Mononuclear cell (primary cell): ENCODE data around the gene LPCAT2. TPM values are rescaled to one million over a fixed set of nuclear protein-coding genes. Genes with fewer than 3 reads are reported as not detected.

Source experiments
- H3K27me3 ChIP-seq: 2 replicates; pipeline ENCODE4 v1.6.0; 2011; ENCODE audit warnings: low read length, control low read depth; ENCODE audit not compliant: insufficient read depth
- H3K4me1 ChIP-seq: 2 replicates; pipeline ENCODE4 v1.5.1; 2011; ENCODE audit warnings: mild to moderate bottlenecking, low read length, control low read depth; ENCODE audit not compliant: insufficient read depth
- H3K4me3 ChIP-seq: 2 replicates; pipeline ENCODE4 v1.5.1; 2011; ENCODE audit warnings: mild to moderate bottlenecking, low read length, moderate library complexity
- H3K9me3 ChIP-seq: 2 replicates; pipeline ENCODE4 v1.5.1; 2011; ENCODE audit warnings: low read depth, mild to moderate bottlenecking, control low read depth, low read length
- total RNA-seq: library from RNA; depleted of rRNA; stranded (reverse); fragments of >200 nt; gene quantifications from one replicate; pipeline ENCODE4 v1.2.3, GENCODE V29; 2012

LPCAT2 gene
- total RNA-seq, 1 donor: 13.0 TPM

DNA sequence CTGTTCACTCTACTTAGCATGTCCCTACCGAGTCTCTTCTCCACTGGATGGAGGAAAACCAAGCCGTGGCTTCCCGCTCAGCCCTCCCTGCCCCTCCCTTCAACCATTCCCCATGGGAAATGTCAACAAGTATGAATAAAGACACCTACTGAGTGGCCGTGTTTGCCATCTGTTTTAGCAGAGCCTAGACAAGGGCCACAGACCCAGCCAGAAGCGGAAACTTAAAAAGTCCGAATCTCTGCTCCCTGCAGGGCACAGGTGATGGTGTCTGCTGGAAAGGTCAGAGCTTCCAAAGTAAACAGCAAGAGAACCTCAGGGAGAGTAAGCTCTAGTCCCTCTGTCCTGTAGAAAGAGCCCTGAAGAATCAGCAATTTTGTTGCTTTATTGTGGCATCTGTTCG lies 2.8 kb upstream of the LPCAT2 start:
- no peaks in the 10 kb centered on the region for H3K9me3 ChIP-seq
- peaks cover 23% of the 10 kb centered on the region for H3K4me1 ChIP-seq
- no peak overlapping the region for H3K4me3 ChIP-seq
- peaks cover 4% of the 10 kb centered on the region for H3K27me3 ChIP-seq

DNA sequence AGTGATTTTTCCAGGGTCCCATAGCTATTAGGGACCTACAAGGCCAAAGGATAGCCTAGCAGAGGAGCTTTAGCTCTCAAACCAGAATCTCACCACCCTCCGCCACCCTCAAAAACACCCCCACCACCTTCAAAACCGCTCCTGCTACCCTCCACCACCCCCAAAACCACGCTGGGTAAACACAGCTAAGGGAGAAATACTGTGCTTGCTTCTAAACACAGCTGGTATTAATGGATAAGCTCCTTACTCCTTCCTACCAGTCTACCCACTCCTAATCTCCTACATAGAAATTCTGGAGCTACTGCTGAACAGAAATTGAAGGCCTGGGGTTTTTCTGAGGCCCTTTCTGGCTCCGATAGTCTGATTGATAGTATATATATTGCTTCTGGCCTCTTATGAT lies 2.2 kb upstream of the LPCAT2 start:
- Histone ChIP-seq H3K4me3 (no peak overlapping the region), H3K27me3 (peaks cover 4% of the 10 kb centered on the region), H3K9me3 (no peaks in the 10 kb centered on the region), H3K4me1 (peaks cover 23% of the 10 kb centered on the region)

DNA sequence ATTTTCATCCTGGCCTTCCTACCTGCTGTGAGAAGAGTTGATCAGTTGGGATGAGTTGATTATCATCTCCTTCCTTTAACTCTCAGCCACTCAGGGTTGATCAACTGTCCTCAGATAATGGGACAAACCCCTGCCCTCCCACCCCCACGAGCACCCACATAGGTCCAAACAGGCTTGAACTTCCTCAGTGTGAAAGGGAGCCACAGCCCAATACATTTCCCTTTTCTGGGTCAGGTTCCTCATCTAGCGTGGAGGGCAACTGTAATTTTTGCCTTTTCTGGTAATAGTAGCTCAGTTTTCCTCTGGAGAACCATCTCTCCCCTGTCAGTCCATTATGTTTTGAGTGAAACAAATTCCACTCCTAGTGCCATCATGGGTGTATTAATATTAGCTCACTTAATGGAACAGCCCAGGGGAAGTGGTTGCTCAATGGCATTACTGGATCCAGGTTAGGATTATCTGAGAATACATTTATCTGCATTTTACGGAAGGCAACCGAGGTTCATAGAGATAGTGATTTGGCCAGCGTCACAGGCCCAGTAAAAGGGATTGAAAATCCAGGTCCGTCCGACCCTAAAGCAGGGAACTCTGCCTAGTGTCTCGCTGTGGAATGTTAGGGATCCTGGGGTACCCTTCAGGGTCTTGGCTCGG lies 476 bp upstream of the LPCAT2 start:
- Histone ChIP-seq H3K9me3 (peaks cover 9% of the 10 kb centered on the region), H3K4me3 (peak overlapping the region; percentile 55), H3K4me1 (peaks cover 23% of the 10 kb centered on the region), H3K27me3 (peaks cover 8% of the 10 kb centered on the region)

DNA sequence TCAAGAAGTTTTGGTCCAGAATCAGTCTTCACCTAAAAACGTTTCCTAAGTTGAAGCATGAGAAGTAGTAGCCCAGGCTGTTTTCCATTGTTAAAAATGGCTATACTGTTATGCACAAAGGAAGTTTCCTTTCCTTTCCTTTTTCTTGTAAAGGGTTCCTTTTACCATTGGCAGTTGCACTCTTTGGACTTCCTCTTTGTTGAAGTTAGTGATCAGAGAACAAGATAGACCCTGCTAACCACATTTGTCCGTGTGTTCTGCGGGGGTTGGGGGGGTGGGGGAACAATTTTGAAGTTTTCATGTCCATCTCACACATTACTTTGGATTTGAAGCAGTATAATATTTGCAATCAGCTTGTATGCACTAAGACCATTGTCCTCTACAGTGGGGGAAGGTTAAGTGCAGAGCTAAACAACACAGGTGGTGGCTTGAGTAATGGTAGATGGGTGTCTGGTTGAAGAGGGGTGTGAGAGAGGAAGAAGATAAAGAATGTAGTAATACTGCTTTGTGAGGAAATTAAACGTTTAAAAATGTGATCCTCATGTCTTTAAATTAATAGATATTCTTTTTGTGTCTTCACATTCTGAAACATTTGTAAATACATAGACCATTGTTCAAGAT lies 1.4 kb downstream of the LPCAT2 start:
- Histone ChIP-seq H3K4me3 (peak overlapping the region; percentile 55), H3K4me1 (peaks cover 23% of the 10 kb centered on the region), H3K9me3 (peaks cover 9% of the 10 kb centered on the region), H3K27me3 (peaks cover 8% of the 10 kb centered on the region)

DNA sequence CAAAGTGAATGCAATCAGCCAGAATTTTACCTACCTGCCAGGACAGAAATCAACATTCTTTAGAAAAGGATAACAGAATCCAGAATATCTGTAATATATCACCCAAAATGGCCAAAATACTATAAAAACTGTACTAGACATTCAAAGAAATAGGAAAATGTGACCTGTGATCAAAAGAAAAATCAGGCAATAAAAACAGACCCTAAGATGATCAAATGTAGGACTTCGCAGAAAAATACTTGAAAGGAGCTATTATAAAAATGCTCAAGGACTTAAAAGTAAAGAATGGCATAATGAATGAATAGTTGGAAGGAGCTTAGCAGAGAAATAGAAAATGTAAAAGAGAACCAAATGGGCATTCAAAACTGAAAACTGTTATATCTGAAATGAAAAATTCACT lies 4.1 kb downstream of the LPCAT2 start:
- peaks cover 8% of the 10 kb centered on the region for H3K27me3 ChIP-seq
- peaks cover 9% of the 10 kb centered on the region for H3K9me3 ChIP-seq
- no peak overlapping the region for H3K4me3 ChIP-seq
- peaks cover 18% of the 10 kb centered on the region for H3K4me1 ChIP-seq

DNA sequence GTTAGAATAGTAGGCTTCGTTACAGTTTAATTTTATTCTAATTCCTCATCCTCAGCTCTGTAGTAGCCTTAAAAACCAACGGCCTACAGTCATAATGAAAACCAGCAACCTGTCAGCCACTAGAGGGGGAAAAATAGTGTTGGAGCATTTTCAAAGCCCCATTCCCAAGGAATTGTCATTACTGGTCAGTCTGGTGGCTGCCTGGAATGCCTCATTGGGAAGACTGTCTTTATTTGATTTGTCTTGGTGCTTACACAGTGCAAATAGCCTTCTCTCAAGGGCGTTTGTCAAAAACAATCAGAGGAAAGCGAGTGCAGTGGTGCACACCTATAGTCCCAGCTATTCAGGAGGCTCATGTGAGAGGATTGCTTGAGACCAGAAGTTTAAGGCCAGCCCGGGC lies 4.7 kb downstream of the LPCAT2 start:
- Histone ChIP-seq H3K4me1 (peaks cover 11% of the 10 kb centered on the region), H3K9me3 (peaks cover 9% of the 10 kb centered on the region), H3K4me3 (no peak overlapping the region), H3K27me3 (peaks cover 8% of the 10 kb centered on the region)

DNA sequence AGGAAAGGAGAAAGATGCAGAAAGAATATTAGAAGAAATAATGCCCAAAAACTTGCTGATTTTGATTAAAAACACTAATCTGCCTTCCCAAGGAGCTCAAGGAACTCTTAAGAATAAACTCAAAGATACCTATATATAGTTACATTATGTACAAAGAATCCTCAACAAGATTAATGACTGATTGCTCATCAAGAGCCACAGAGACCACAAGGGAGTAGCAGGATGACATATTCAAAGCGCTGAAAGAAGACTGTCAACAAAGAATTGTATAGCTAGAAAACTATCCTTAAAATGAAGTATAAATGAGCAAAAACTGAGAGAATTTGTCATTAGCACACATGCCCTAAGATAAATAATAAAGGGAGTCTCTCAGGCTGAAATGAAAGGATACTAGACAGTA lies 6.2 kb downstream of the LPCAT2 start:
- H3K27me3 ChIP-seq: peaks cover 5% of the 10 kb centered on the region
- peaks cover 9% of the 10 kb centered on the region for H3K9me3 ChIP-seq
- no peak overlapping the region for H3K4me3 ChIP-seq
- peaks cover 4% of the 10 kb centered on the region for H3K4me1 ChIP-seq

DNA sequence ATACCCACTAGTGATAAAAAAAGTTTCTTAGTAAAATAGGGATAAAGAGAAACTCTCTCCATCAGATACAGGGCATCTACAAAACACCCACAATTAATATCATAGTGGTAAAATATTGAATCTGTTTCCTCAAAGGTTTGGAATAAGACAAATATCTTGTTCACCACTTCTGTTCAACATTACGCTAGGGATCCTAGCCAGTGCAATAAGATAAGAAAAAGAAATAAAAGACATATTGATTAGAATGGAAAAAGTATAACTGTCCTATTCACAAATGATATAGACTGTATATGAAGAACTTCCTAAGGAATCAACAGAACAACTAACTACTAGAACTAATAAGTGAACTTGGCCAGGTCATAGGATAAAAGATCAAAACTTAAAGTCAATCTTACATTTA lies 12.9 kb downstream of the LPCAT2 start:
- H3K4me1 ChIP-seq: no peaks in the 10 kb centered on the region
- H3K4me3 ChIP-seq: no peak overlapping the region
- H3K9me3 ChIP-seq: peaks cover 17% of the 10 kb centered on the region
- no peaks in the 10 kb centered on the region for H3K27me3 ChIP-seq

DNA sequence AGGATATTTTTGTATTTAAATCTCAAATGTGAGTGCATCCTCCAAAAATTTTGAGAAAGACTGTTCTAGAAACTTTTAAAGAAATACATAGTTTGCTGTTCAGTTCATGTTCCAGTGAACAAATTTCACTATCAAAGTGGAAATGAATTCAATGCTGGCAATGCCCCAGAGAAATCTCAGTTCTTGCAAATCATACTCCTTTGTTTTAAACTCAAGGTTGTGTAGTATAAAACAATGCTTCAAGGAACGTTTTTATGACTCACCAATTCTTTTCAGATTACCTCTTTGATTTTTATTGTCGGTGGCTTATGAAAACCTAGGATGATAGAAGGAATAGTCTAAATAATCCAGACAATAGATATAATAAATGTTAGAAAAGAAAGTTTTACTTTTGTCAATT lies 17.6 kb downstream of the LPCAT2 start:
- H3K9me3 ChIP-seq: peaks cover 8% of the 10 kb centered on the region
- H3K4me1 ChIP-seq: no peaks in the 10 kb centered on the region
- no peaks in the 10 kb centered on the region for H3K27me3 ChIP-seq
- no peak overlapping the region for H3K4me3 ChIP-seq

DNA sequence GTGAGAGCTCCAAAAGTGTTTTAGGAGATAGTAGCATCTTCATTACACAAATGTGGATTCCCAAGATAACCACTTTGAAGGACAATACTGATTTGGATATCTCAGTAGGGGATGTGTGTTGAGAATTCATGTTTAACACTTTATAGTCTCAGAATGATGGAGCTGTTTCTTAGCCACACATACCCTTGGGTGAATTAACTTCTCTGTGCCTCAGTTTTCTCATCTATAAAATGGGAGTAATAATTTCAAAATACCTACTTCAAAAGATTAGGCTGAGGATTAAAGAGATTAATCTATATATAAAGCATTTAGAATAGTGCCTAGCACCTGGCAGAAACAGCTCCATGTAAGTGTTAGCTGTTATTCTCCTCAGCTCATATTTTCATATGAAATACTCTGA lies 19.0 kb downstream of the LPCAT2 start:
- H3K9me3 ChIP-seq: no peaks in the 10 kb centered on the region
- H3K4me3 ChIP-seq: no peak overlapping the region
- no peaks in the 10 kb centered on the region for H3K27me3 ChIP-seq
- no peaks in the 10 kb centered on the region for H3K4me1 ChIP-seq

DNA sequence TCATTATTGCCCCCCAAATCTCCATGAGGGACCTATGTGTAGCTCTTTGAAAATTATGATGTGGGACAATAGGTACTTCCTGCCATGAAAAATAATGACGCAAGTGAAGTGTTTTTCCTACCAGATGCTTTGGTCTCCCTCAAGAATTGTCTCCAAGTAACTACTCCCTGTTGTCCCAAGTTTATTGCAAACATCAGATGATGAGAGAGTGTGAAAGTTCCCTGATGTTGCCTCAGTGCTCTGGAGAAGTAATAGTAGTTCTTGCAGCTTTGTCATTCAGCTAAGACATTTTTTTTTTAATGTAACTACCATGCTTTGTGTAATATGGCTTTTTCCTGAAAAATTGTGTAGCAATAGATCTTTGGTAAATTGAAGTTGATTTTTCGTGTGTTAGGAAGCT lies 20.1 kb downstream of the LPCAT2 start:
- Histone ChIP-seq H3K9me3 (no peaks in the 10 kb centered on the region), H3K27me3 (no peaks in the 10 kb centered on the region), H3K4me1 (no peaks in the 10 kb centered on the region), H3K4me3 (no peak overlapping the region)

DNA sequence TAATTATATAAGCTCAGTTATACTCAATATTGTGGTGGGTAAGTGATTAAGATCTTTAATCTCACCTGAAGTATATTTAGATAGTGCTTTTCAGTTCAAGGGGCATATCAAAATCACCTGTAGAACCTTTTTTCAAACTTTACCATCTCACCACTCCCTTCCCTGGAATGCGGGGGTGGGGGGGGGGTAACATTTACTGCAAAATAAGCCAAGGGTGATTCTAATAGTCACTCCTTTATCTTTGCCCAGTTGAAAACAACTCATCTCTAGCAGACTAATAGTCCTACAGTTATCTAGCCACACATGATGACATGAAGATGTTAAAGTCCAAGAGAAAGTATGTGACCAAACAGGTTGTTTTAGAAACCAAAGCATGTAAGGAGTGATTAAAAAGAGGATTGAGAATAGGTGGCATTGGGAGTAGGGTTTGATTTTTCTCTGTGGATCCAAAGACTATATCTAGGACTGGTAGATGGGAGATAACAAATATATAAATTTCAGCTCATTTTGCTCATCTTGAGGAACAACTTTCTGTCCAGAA lies 21.5 kb downstream of the LPCAT2 start:
- H3K27me3 ChIP-seq: no peaks in the 10 kb centered on the region
- H3K9me3 ChIP-seq: no peaks in the 10 kb centered on the region
- no peaks in the 10 kb centered on the region for H3K4me1 ChIP-seq
- H3K4me3 ChIP-seq: no peak overlapping the region

DNA sequence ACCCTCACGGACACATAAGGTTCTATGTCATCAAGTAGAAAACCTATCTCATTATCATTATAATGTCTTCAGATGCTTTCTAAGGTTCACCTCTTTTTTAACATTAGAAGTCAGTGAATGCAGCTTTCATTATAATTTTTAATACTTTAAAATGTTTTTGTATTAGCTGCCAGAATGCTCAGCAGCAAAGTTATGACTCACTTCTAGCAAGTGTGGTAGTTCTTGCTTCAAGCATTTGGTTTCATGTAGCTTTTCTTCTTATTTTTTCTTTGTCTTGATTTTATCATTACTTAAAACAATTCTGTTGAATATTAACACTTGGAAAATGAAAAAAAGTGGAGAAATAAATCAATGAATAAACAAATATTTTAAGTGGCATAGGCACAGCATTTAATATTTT lies 23.4 kb downstream of the LPCAT2 start:
- Histone ChIP-seq H3K4me3 (no peak overlapping the region), H3K9me3 (no peaks in the 10 kb centered on the region), H3K27me3 (no peaks in the 10 kb centered on the region), H3K4me1 (no peaks in the 10 kb centered on the region)

DNA sequence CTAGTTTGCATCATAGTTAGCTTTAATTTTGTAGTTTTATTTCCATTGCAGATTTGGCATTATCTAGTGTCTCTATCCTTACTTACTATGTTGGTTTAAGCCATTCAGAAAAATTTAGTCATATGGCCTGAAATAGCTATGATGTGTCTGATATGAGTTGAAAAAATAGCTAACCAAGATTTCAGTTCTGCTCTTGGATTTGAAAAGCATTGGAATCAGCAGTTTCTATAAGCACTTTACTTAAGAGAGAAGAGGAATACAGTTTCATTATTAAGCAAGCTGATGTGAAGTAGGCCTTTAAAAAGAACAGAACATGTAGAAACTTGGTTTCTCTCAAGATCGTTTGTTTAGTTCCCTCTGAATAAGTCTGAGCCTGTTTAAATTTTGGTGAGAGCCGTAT lies 25.9 kb downstream of the LPCAT2 start:
- Histone ChIP-seq H3K4me1 (peaks cover 20% of the 10 kb centered on the region), H3K4me3 (no peak overlapping the region), H3K9me3 (no peaks in the 10 kb centered on the region), H3K27me3 (no peaks in the 10 kb centered on the region)

DNA sequence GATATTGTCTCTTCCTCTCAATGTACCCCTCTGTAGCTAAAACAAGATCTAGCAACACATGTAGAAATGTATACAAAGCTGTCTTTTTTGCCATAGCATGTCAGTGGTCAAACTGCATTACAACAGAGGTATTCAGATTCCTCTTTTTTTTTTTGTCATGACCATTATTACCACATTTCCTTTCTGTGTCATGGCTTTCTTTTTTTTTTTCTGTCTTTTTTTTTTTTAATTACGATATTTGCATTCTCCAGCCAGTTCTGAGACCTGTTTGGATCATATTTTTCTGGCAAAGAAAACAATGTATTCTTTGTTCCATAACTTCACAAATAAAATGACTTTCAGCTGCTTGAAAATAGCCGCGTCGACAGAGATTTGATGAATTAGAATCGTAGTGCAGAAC lies 30.2 kb downstream of the LPCAT2 start:
- no peaks in the 10 kb centered on the region for H3K27me3 ChIP-seq
- H3K9me3 ChIP-seq: no peaks in the 10 kb centered on the region
- no peak overlapping the region for H3K4me3 ChIP-seq
- peaks cover 20% of the 10 kb centered on the region for H3K4me1 ChIP-seq

DNA sequence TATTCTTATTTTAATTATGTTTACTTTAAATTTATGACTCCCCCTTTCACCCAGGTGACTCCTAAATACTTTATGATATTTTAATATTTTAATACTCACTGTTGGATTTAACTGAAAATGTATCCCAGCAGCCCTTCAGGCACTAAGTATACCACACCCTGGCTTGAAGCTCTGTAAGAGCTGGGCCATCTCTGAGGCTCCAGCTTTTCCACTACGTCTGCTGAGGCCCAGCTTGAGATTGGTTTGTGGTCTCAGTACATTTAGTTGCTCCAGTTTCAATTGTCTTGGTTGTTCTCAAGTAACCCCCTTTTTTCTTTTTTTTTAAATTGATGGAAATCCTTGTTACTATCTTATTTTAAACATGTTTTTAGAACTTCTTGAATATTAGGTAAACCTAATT lies 30.6 kb downstream of the LPCAT2 start:
- Histone ChIP-seq H3K9me3 (no peaks in the 10 kb centered on the region), H3K27me3 (no peaks in the 10 kb centered on the region), H3K4me1 (peaks cover 20% of the 10 kb centered on the region), H3K4me3 (no peak overlapping the region)
